Daoy (cell line): ENCODE data around the gene UBE2Q2. TPM values are rescaled to one million over a fixed set of nuclear protein-coding genes. Genes with fewer than 3 reads are reported as not detected.
"Not testable (repeated sequence)": the region's sequence is repeated elsewhere in the genome, so short reads cannot be mapped to it uniquely, and the experiment has no call there.

ENCODE experiments used
- DNase-seq: peaks from one replicate; pipeline ENCODE4 v3.0.0-alpha.2; 2015; ENCODE audit warnings: low read depth
- total RNA-seq: library from RNA; depleted of rRNA; stranded (reverse); fragments of >200 nt; shearing (Covaris generic); gene quantifications from 2 replicates; pipeline ENCODE4 v1.2.3, GENCODE V29; 2014; rRNA removed

UBE2Q2 gene
- total RNA-seq = 38.3 and 41.4 TPM in 2 replicates

DNA sequence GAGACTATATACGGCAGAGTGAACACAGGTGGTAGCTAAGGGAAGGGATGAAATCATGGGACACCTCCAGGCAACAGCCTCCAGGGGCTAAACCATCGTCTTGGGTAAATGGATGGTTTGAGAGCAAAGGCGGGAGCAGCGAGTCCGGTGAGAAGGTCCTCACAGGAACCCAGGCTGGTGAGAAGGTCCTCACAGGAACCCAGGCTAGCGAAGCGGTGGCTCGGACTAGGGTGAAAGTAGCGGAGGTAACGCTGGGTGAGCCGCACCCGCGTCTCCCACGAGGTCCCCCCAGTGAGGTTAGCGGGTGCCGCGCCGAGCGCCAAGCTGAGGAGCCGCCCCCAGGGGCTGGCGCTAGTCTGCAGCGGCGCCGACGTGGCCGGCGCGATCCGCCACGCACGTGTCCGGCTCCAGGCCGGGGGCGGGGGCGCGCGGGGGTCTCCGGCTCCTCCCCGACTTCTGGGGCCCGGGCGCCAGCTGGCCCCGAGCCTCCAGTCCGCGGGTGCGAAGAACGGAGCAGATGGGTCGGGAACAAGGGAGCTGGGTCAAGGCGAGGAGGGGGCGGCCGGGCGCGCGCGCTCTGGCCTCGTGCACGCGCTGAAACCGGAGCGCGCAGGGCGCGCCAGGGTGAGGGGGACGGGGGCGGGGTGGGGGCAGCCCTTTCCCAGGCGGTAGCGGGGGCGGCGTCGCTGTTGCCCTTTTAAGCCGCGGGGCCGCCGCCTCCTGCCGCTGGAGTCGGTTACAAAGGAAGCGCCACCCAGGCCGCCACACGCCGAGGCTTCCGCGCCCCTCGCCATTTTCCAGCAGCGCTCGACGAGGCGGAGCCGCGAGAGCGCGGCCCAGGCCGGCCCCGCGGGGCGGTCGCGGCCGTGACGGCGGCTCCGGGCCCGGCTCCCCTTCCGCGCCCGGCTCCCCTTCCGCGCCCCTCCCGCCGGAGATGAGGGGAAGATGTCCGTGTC lies at the start of gene UBE2Q2:
Gene UBE2Q2 (plus strand): TSS at position 726 of the 956 bp plus-strand sequence. CDS start 220 bp downstream, at position 946.
- peak; percentile 82 for DNase-seq

DNA sequence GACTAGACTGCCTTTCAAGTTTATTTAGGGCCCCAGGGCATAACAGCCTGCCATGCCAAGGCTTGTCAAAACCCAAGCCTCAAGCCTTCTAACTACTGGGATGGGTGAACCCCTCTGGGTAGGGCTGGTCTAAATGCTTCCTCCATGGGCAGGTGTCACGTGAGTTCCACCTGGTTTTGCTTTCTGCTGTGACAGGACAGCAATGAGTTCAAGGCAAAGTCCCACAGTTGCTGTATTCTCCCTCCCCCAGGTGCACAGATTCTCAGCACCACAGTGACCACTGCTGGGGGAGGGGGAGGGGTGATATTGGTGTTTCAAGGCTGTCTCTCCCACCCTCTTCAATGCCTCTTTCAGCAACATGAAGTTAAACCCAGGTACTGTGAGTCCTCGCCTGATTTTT lies 46.9 kb upstream of the UBE2Q2 start:
- no peak for DNase-seq

DNA sequence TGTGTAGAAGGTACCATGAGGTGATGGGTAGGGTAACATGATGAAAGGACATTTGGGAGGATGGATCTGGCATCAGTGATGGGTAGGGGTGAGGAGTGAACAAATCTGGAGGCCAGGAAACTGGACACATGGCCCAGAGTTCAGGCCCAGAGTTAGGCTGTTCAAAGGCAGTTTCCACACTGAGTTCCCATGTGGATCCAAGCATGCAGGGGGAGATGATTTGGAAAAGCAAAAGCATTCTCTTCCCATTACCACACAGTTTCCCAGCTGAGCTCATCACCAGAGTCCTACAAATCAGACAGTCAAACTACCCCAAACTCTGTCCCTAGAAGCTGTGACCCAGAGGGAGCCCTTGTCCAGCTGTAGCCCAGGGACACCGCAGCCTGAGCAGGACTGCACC lies 46.1 kb upstream of the UBE2Q2 start:
- not testable (repeated sequence) for DNase-seq

DNA sequence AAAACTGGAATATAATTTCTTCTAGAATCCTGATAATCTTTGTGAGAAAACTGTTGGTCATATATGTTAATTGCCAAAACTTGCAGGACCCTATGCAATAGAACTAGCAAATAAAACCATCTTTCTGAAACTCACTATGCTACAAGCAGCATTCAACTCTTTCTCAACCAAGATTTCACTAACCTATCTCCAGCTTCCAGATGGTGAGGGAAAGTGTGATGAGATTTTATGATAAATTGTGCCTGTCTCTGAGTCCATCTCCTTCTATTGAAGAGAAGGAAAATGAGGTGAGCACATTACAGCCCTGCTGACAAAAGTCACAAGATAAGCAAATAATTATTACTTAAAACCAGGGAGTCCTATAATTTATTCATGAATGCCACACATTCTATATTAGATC lies 44.1 kb upstream of the UBE2Q2 start:
- no peak for DNase-seq

DNA sequence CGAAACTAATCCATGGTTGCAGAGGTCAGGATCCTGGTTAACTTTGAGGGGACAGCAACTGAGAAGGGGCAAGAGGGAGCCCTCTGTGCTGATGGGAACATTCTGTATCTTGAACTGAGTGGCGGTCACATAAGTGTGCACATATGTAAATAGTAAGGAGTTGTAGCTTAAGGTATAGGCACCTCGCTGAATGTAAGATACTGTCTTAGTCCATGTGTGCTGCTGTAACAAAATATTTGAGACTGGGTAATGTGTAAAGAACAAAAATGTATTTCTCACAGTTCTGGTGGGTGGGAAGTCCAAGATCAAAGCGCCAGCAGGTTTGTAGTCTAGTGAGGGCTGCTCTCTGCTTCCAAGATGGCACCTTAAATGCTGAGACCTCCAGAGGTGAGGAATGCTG lies 42.8 kb upstream of the UBE2Q2 start:
- not testable (repeated sequence) for DNase-seq

DNA sequence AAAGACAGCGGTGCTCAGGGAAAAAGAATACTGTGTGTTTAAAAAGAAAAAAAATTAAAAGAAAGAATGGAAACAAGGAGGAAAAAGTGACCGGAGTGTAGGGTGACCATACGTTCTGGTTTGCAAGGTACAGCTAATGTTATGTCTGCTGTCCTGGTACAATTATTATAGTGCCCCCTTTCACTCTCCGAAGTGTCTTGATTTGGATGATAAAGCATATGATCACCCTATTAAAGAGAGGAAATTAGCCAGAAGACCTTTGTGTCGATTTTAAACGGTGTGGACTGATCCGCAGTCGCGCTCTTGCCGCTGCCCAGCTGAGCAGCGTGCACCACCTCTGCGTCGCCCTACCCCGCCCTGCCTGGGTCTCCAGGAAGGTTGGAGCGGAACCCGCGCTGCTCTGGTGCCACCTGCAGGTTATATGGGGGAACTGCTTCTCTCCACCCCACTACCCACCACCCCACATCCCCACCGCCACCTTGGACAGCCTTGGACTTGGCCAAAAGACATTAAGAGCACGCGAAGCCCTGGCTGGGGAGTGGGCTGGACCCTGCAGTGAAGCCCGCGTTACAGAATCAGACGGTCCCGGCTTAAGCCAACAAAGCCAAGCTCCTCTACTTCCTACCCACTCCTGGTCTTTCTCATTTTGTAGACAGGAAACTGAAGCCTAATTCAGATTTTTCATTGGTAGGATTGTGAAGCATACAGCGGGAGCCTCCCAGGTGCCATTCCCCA lies 41.2 kb upstream of the UBE2Q2 start:
- DNase-seq = peak; percentile 83

DNA sequence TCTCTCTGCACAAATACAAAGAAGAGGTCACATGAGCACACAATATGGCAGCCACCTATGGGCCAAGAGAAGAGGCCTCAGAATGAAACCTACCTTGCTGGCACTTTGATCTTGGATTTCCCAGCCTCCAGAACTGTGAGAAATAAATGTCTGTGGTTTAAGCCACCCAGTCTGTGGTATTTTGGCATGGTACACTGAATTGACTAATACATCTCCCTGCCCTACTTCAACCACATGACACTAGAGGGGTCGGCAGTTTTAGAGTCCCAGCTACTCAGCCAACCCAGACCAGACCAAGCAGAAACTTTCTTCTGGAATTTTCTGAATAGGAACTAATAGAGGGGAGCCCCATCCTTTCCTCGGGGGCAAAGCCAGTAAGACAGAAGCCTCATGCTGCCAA lies 35.8 kb upstream of the UBE2Q2 start:
- not testable (repeated sequence) for DNase-seq

DNA sequence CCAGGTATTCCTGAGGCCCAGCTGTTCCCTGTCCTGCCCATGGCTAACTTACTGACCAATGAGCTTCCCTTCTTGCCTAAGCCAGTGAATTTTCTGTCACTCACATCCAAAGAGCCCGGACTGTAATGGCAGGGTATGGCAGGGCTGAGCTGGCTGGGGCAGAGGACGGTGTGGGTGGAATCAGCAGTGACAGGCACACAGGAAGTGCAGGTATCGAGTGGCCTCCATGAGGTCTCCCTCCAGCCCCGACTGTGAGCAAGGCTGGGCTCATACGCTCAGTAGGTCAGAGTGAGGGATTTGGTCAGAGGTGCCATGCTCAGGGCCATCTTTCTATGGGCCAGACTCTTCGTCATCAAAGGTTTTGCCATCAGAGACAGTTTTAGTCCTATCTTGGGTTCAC lies 35.2 kb upstream of the UBE2Q2 start:
- DNase-seq = not testable (repeated sequence)

DNA sequence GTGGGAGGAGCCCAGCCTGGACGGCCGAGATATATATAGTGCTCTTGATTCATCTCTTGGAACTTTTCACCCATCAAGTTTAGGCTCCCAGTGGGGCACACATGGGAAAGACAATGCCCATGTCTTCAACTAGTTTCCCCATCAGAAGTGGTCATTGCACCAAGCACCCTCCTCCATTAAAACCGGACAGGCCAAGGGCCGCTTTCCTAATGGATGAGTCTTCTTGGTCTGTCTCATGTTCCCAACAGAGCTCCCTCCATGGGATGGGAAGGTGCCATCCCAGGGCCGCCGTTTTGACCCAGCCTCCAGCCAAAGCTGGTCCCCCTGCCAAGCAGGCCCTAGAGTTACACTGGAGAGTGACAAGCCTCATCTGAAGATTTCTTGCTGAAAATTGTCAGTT lies 34.7 kb upstream of the UBE2Q2 start:
- DNase-seq = no peak

DNA sequence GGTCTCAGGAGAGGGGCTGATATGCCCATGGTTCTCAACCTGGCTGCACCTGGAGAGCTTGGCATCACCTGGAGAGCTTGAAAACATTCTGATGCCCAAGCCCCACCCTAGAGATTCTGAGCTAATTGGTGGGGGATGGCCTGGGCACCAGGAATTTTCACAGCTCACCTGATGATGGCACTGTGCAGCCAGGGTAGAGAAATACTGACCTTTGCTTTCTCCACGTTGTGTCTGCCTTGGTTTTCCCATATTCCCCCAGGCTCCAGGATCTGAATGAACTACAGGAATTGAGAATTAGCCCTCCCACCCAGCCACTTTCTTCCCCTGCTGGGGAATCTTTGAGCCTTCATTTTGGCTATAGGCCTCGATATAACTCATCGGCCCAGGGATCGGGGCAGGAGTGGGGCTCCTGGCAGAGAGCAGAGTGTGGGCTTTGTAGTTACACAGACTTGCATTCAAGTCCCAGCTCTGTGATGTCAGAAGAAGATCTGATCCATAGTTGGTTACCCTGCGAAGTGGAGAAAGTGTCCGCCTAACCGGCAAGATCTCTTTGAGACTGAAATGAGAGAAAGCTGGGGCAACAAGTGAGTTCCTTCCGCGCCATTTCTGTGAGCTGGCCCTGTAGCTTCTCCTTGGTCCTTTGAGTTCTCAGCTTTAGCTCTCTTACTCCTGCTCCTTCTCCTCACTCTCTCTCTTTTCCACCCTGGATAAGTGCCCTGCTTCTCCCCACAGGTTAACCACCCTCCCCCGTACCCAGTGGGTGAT lies 33.1 kb upstream of the UBE2Q2 start:
- peak; percentile 51 for DNase-seq

DNA sequence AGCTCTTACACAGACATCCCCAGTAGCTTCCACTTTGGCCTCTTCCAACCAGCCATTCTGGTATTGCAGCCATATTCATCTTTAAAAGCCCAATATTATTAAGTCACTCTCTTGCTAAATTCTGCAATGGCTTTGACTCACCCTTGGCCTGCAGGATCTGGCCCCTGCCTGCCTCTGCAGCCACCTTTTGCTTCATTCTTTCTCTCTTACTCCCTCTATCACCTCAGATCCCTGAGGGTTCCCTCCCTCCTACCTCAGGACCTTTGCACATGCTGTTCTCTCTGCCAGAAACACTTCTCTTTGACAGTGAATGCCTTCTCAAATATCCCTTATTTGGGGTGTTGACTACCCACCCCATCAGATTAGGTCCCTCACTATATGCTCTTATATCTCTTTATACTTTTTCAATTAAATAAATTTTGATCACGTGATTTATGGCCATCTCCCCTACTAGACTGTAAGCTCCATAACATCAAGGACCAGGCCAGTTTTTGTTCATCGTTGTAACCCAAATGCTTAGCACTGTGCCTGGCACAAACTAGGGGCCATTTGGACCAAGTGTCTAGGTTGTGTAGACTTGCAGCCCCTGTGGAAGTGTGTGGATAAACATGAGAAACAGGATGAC lies 32.3 kb upstream of the UBE2Q2 start:
- DNase-seq = no peak

DNA sequence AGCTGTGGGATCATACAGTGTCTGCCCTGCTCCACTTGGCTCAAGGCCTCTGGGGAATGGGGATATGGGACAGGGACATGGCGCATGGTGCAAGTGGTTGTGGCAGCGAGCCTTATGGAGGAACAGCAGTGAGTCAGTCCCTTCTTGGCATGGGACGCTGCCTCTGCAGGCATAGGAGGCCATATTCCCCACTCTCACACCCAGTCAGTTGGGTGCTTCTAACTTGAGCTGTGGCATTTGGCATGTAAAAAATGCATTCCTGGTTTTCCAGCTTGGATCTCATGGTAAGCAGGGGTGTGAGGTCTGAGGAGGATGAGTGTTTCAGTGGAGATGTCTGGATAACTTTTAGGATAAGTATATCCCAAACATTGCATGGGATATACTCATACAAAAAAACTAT lies 31.6 kb upstream of the UBE2Q2 start:
- no peak for DNase-seq

DNA sequence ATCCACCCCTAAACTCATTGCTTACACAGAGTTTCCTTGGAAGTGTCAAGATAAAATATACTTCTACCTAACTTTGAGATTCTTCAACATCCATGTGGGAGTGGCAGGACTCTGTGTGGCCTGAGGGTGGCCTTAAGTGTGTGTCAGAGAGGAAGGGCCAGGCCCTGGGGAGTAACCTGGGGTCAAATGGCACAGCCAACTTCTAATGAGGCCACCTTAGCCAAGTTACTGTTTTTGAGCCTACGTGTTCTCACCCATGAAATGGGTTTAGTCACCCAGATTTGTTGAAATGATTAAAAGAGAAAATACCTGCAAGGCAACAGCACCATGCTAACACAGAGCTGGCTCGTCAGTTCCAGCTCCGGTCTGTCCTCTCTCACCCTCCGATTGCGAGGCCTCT lies 28.5 kb upstream of the UBE2Q2 start:
- no peak for DNase-seq

DNA sequence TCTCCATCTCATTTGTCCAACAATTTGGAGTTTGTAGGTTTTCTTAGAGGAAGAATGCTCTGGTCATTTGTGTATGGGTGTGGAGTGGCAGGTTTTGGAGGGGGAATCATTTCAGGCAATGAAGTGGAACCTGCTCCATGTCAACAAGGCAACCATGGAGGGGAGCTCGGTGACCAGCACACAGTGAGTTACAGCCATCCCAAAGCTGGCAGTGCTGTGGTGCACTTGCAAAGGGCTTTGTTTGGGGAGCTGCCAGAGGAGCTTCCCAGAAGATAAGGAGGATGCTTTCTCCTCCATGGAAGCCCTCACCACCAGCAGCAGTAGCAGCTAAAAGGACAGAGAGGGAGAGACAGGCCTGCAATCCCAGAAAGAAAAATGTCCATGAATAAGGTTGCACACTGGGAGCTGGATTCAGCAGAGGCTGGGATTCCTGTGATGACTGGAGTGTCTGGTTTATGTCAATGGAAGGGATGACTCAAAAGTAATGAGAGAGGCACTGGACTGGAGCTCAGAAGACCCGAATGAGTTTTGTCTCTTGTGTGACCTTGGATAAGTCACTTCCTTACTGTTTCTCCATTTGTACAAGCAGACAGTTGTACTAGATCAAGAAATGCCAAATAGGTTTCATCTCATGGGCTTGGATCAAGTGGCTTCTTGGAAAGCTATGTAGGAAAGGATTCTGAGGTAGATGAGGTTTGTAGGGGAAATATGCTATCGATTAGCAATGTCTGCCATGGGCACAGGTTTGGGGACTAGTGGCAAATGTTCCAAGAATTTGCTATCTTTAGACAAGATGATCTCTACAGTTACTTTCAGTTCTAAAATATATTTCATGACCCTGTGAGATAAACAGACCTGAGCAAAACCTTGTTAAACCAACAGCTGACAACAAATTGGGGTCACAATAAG lies 27.2 kb upstream of the UBE2Q2 start:
- no peak for DNase-seq

DNA sequence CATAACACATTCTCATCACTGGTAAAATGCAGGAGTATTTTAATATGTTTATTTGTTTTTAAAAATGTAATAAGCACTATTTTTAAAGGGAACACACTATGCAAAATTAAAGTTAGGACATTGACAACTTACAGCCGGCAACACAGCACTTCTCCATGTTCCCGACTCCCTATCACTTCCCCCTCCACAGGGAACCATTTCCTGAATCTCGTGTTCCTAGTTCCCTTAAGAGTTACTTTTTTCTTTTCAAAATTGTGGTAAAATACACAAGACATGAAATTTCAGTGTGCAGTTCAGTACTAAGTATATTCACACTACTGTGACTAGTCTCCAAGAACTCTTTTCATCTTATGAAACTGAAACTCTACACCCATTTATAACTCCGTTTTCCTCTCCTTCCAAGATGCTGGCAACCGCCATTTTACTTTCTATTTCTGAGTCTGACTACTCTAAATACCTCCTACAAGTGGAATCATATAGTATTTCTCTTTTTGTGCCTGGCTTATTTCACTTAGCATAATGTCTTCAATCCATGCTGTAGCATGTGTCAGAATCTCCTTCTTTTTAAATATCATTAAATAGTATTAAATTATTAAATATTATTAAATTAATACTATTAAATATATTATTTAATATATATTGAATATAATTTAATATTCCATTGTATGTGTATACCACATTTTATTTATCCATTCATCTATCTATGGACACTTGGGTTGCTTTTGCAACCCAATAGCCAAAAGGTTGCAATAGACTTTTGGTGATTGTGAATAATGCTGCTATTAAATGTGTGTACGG lies 25.9 kb upstream of the UBE2Q2 start:
- peak; percentile 18 for DNase-seq

DNA sequence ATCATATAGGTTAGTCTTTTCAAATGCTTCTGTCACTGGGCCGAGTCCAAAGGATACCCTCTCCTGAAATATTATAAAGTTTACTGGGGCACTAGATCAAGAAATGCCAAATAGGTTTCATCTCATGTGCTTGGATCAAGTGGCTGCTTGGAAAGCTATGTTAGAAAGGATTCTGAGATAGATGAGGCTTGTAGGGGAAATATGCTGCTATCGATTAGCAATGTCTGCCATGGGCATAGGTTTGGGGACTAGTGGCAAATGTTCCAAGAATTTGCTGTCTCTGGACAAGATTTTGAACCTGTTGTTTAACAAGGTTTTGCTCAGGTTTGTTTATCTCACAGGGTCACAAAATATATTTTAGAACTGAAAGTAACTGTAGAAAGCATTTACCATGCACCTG lies 23.0 kb upstream of the UBE2Q2 start:
- no peak for DNase-seq

DNA sequence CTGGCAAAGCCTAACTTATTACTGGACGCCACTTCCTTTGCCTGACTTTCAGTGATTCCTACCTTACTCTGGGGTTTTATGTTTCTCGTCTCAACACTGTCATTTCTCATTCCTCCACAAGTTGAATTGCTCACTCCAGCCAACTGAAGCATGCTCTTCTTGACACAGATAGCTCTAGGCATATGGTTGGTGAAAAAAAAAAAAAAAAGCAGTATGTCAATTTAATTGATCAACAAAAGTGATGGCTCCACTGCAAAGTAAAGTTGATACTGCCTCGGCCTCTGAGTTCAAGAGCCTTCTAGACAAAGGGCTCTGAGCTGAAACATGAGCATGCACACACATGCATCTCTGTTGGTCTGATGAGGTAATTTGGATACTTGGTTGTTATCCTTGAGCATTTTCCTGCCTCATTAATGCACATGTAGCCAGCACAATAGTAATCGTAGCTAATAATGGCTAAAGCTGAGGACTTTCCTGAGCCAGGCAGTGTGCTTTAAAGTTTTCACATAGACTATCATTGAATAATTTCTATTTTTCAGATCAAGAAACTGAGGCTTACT lies 21.4 kb upstream of the UBE2Q2 start:
- DNase-seq = no peak

DNA sequence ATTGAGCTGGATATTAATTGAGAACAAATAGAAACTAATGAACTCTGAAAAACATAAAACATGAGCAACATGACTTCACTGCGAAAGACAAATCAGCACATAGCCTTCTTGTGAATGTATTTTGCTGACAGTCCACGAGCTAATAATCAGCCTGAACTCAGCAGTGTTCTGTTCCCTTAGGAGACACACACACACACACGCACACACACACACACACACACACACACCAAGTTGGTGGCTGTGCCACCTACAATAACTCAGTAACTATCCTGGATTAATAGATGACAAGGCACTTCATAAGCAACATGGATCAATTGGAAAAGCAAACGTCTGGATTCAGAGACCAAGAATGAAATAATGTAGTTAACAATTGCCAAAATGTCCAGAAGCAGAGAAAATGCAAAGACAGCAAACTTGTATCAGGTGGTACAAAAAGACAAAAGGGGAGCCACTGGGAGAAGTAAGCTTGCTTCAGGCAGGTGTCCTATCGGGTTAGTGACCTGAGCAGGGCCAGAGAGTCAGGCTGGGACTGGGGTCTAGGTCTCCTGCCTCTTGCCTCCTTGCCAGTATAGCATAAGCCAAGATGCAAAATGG lies 20.5 kb upstream of the UBE2Q2 start:
- DNase-seq = no peak
